Endothelial cell of umbilical vein (primary cell): Measurements from ENCODE around the gene KLK14. TPM values are rescaled to one million over a fixed set of nuclear protein-coding genes. Genes with fewer than 3 reads are reported as not detected.

ENCODE experiments used
- BruUV-seq: library from RNA; stranded (reverse); fragments of 400-500 nt; replicated peaks from 2 replicates; lab custom pipeline; 2021; lab: Mats Ljungman, UMichigan
- CTCF ChIA-PET: fragments of 300-600, 350-600 bp; sonication (Branson Sonifier 250); formaldehyde crosslinking; loops from one replicate; lab custom pipeline; 2021; ENCODE audit warnings: antibody characterized with exemption, inconsistent platforms; lab: Charles Lee
- POLR2A ChIA-PET: fragments of 300-600, 350-600 bp; sonication (Branson Sonifier 250); formaldehyde crosslinking; loops from one replicate; lab custom pipeline; 2021; ENCODE audit warnings: antibody characterized with exemption, inconsistent platforms; lab: Charles Lee
- DNase-seq: peaks from one replicate; pipeline ENCODE4 v3.0.0-alpha.2; 2011; ENCODE audit warnings: low read depth, low spot score
- FAIRE-seq: peaks from 2 replicates; lab custom pipeline; 2011; peaks lifted over from hg19 to GRCh38; lab: Jason Lieb, UNC
- H2AFZ ChIP-seq: 2 replicates; pipeline ENCODE4 v1.6.0; 2012; ENCODE audit warnings: low read depth, low read length, control low read depth, inconsistent platforms
- H3K27ac ChIP-seq: 2 replicates; pipeline ENCODE4 v1.5.1; 2011; ENCODE audit warnings: low read depth, mild to moderate bottlenecking, control low read depth, low read length, moderate library complexity; ENCODE audit not compliant: insufficient read depth
- H3K27me3 ChIP-seq, 2 experiments: 2 replicates each; pipeline versions ENCODE4 v1.6.0 to v1.6.1; 2011; ENCODE audit warnings: low read length in 2 of 2, mixed read lengths in 1 of 2; ENCODE audit not compliant: control insufficient read depth in 2 of 2, insufficient read depth in 2 of 2
- H3K36me3 ChIP-seq, 2 experiments: 2 replicates in 1 of 2; 3 replicates in 1 of 2; pipeline ENCODE4 v1.5.1; 2011; ENCODE audit warnings: low read length in 2 of 2, mild to moderate bottlenecking in 1 of 2, moderate library complexity in 1 of 2; ENCODE audit not compliant: control insufficient read depth in 2 of 2, insufficient read depth in 2 of 2; ENCODE audit errors: extremely low read depth in 1 of 2
- H3K4me1 ChIP-seq: 3 replicates; pipeline ENCODE4 v1.5.1; 2011; ENCODE audit warnings: mild to moderate bottlenecking, low read length; ENCODE audit not compliant: control insufficient read depth, insufficient read depth; ENCODE audit errors: extremely low read depth
- H3K4me2 ChIP-seq: 2 replicates; pipeline ENCODE4 v1.6.1; 2011; ENCODE audit warnings: low read length, control low read depth, mixed read lengths; ENCODE audit not compliant: insufficient read depth
- H3K4me3 ChIP-seq, 3 experiments: fragments of 200-600 bp in 1 of 3; sonication (generic), shearing (Covaris generic) in 1 of 3; replicated peaks in 1 of 3; 2 replicates each; pipeline ENCODE4 v1.5.1; 2011 to 2016; ENCODE audit warnings: control low read depth in 3 of 3, low read length in 3 of 3, mild to moderate bottlenecking in 2 of 3, inconsistent platforms in 1 of 3, low read depth in 1 of 3, moderate library complexity in 1 of 3; ENCODE audit not compliant: insufficient read depth in 1 of 3
- H3K79me2 ChIP-seq: 2 replicates; pipeline ENCODE4 v1.6.0; 2012; ENCODE audit warnings: low read length, inconsistent platforms; ENCODE audit not compliant: control insufficient read depth, insufficient read depth
- H3K9ac ChIP-seq: replicated peaks from 2 replicates; pipeline ENCODE3; 2011; ENCODE audit warnings: low read length, control low read depth; ENCODE audit not compliant: insufficient read depth; ENCODE audit errors: extremely low read depth
- H3K9me1 ChIP-seq: replicated peaks from 3 replicates; pipeline ENCODE4 v1.6.0; 2011; ENCODE audit warnings: mild to moderate bottlenecking, low read length; ENCODE audit not compliant: control insufficient read depth, insufficient read depth; ENCODE audit errors: extremely low read depth
- H3K9me3 ChIP-seq: replicated peaks from 2 replicates; pipeline ENCODE4 v1.5.1; 2012; ENCODE audit warnings: low read length, inconsistent platforms; ENCODE audit not compliant: control insufficient read depth, insufficient read depth
- H4K20me1 ChIP-seq: replicated peaks from 2 replicates; pipeline ENCODE3; 2011; ENCODE audit warnings: mild to moderate bottlenecking, low read length; ENCODE audit not compliant: control insufficient read depth, insufficient read depth; ENCODE audit errors: extremely low read depth
- CTCF ChIP-seq, 2 donors: IDR thresholded peaks; 1 replicate in 1 of 2; 2 replicates in 1 of 2; pipeline ENCODE4 v1.5.1; 2011; ENCODE audit warnings: low read length in 2 of 2, mild to moderate bottlenecking in 2 of 2, moderate library complexity in 2 of 2, control low read depth in 1 of 2, inconsistent platforms in 1 of 2, low read depth in 1 of 2; ENCODE audit not compliant: insufficient read depth in 1 of 2; ENCODE audit errors: extremely low read depth in 1 of 2
- EZH2 ChIP-seq: IDR thresholded peaks from 2 replicates; pipeline ENCODE4 v1.6.1; 2012; ENCODE audit warnings: borderline replicate concordance, low read depth, mild to moderate bottlenecking, moderate library complexity, low read length, inconsistent platforms; ENCODE audit not compliant: severe bottlenecking
- FOS ChIP-seq: IDR thresholded peaks from 2 replicates; pipeline ENCODE4 v1.6.1; 2011; ENCODE audit warnings: mild to moderate bottlenecking, low read length, moderate library complexity, borderline replicate concordance; ENCODE audit not compliant: insufficient read depth
- GATA2 ChIP-seq: IDR thresholded peaks from 2 replicates; pipeline ENCODE4 v1.7.0; 2011; ENCODE audit warnings: low read depth, mild to moderate bottlenecking, moderate library complexity, mixed read lengths, low read length; ENCODE audit not compliant: insufficient read length, insufficient read depth
- JUN ChIP-seq: IDR thresholded peaks from 2 replicates; pipeline ENCODE4 v1.6.1; 2011; ENCODE audit warnings: borderline replicate concordance, low read depth; ENCODE audit not compliant: insufficient read length, insufficient read depth
- MYC ChIP-seq: IDR thresholded peaks from one replicate; pipeline ENCODE4 v1.6.1; 2011; ENCODE audit warnings: mild to moderate bottlenecking, low read depth, low read length
- POLR2A ChIP-seq: IDR thresholded peaks from 2 replicates; pipeline ENCODE4 v1.6.1; 2012; ENCODE audit warnings: low read depth, mild to moderate bottlenecking, control low read depth, low read length
- POLR2AphosphoS5 ChIP-seq: IDR thresholded peaks from 2 replicates; pipeline ENCODE4 v1.6.1; 2012; ENCODE audit warnings: low read depth, mild to moderate bottlenecking, control low read depth, low read length, moderate library complexity; ENCODE audit not compliant: insufficient read depth
- dilution Hi-C: fragments of 300-500 bp; cut with MboI; formaldehyde crosslinking; loops from one replicate; pipeline ENCODE4 v1.15.0; 2019; ENCODE audit warnings: low sequenced_read_pairs; ENCODE audit not compliant: extremely low pct_ligation_motif_present
- intact Hi-C: fragments of 100-400 bp; cut with micrococcal nuclease; formaldehyde crosslinking; loops from one replicate; pipeline ENCODE4 v1.10.0; 2022
- polyA plus RNA-seq, 4 experiments: library from polyadenylated mRNA; depleted of rRNA in 3 of 4; stranded (reverse) in 3 of 4; unstranded in 1 of 4; fragments of >200 nt; gene quantifications; 2 replicates each; pipeline versions ENCODE4 v1.2.1 to v1.2.3, GENCODE V29; 2011 to 2012; ENCODE audit warnings: missing spikeins in 1 of 4
- total RNA-seq: library from RNA; stranded (reverse); gene quantifications from 2 replicates; pipeline ENCODE4 v1.2.3, GENCODE V29; 2021
- TF ChIP-seq, protein P1 (sequence below): IDR thresholded peaks from 2 replicates; pipeline ENCODE4 v1.6.1; 2011; ENCODE audit not compliant: insufficient read depth, insufficient read length

The KLK14 gene
- total and polyA plus RNA-seq, 2 donors (not counting 3 experiments of a cell fraction or from before 2014, with no cell fraction given): 0.12 TPM; not detected in 1

GRCh38 chr19:51034704-51035103 lies 48.0 kb downstream of the KLK14 start, which contains the start of gene KLK12:
Gene KLK12, minus strand, starts transcription at chr19:51035002. Its CDS starts 381 bp downstream, at chr19:51034621.
- H3K4me1 ChIP-seq: no peaks in the 10 kb centered on the region
- no peak within 1 kb of the TSS for H3K4me2 ChIP-seq
- H3K27ac ChIP-seq: no peak within 1 kb of the TSS
- H3K27me3 ChIP-seq: no peaks in the 10 kb centered on the region
- H4K20me1 ChIP-seq: no peaks in the 10 kb centered on the region
- no peaks in the 10 kb centered on the region for H3K9me1 ChIP-seq
- no peak within 1 kb of the TSS for H2AFZ ChIP-seq
- no peaks in the 10 kb centered on the region for H3K36me3 ChIP-seq
- TF ChIP-seq JUN (no peak), POLR2A (no peak), CTCF (IDR thresholded peaks at IDR 0.05; ENCODE audit: extremely low read depth in 1 of 2, insufficient read depth in 1 of 2, low read depth in 1 of 2, low read length in 2 of 2) (no peak), FOS (no peak), POLR2AphosphoS5 (no peak), EZH2 (no peak), GATA2 (no peak), MYC (no peak)
- TF ChIP-seq, protein P1, sequence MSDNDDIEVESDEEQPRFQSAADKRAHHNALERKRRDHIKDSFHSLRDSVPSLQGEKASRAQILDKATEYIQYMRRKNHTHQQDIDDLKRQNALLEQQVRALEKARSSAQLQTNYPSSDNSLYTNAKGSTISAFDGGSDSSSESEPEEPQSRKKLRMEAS: no peak
- dilution Hi-C loops (no loop called here), intact Hi-C loops (no loop called here)
- no peak within 1 kb of the TSS for H3K4me3 ChIP-seq
- BruUV-seq: no TSS peak
- no peak for FAIRE-seq
- H3K79me2 ChIP-seq: no peaks in the 10 kb centered on the region
- H3K9me3 ChIP-seq: no peaks in the 10 kb centered on the region
- no peak for DNase-seq
- ChIA-PET CTCF (interaction anchor here (1.2 kb wide), 1 partner anchor 14 kb away, joined by 6 read pairs; no protein-coding TSS in a partner anchor), POLR2A (no interaction called here)
- no peak within 1 kb of the TSS for H3K9ac ChIP-seq
